D721Med (cell line): ENCODE data around the gene PDE3A.

ENCODE experiments used
- DNase-seq: peaks from one replicate; pipeline ENCODE4 v3.0.0; 2011; ENCODE audit warnings: low spot score; ENCODE audit not compliant: insufficient read length
- FAIRE-seq: peaks from 2 replicates; lab custom pipeline; 2011; peaks lifted over from hg19 to GRCh38; lab: Jason Lieb, UNC
- CTCF ChIP-seq: IDR thresholded peaks from 2 replicates; pipeline ENCODE4 v1.5.1; 2012; ENCODE audit warnings: mild to moderate bottlenecking, control low read depth; ENCODE audit not compliant: insufficient read depth; ENCODE audit errors: missing control alignments

PDE3A gene

GRCh38 chr12:20722142-20722541, 353.8 kb downstream of the PDE3A start:
- FAIRE-seq (no peak), DNase-seq (no peak)
- TF ChIP-seq CTCF, result no peak

- DNase-seq (no peak), FAIRE-seq (no peak)
- peak; percentile 21 for TF ChIP-seq CTCF
Measured at GRCh38 chr12:20731274-20731673, 362.9 kb downstream of the PDE3A start.
